D721Med (cell line): ENCODE data around the gene STYXL1.
"Not testable (repeated sequence)": the region's sequence is repeated elsewhere in the genome, so short reads cannot be mapped to it uniquely, and the experiment has no call there.

Experiments
- DNase-seq: peaks from one replicate; pipeline ENCODE4 v3.0.0; 2011; ENCODE audit warnings: low spot score; ENCODE audit not compliant: insufficient read length
- FAIRE-seq: peaks from 2 replicates; lab custom pipeline; 2011; peaks lifted over from hg19 to GRCh38; lab: Jason Lieb, UNC
- CTCF ChIP-seq: IDR thresholded peaks from 2 replicates; pipeline ENCODE4 v1.5.1; 2012; ENCODE audit warnings: mild to moderate bottlenecking, control low read depth; ENCODE audit not compliant: insufficient read depth; ENCODE audit errors: missing control alignments

Gene STYXL1

GRCh38 chr7:76054123-76055120 is 6.6 kb upstream of the STYXL1 start:
- no peak for TF ChIP-seq CTCF
- no peak for DNase-seq
- FAIRE-seq, result no peak

DNA sequence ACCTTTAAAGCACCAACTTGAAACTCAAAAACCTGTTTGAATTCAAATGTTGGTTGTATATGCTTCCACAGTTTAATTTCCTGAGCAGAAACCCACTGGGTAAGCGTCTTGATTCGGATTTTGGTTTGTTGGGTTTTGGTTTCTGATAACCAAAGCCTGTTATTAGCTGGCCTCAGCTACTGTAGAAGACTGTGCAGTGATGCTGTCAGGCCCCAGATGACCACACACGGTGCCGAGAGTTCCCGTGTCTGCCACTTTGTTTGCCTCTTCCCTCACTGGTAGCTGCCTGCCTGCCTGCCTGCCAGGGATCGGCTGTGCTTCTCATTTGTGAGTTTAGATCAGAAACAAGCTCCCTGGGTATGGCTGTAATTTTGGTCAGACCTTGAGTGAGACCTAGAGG is 5.7 kb upstream of the STYXL1 start:
- DNase-seq, result no peak
- TF ChIP-seq CTCF, result no peak
- no peak for FAIRE-seq

DNA sequence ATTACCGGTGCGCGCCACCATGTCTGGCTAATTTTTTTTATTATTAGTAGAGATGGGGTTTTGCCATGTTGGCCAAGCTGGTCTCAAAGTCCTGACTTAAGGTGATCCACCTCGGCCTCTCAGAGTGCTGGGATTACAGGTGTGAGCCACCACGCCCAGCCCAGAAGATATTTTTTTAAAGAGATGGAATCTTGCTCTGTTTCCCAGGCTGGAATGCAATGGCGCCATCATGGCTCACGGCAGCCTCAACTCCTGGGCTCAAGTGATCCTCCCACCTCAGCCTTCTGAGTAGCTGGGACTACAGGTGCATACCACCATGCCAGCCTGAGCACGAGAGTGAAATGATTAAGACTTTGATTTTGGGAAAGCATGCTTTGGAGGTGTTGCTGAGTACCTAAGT is 4.9 kb upstream of the STYXL1 start:
- not testable (repeated sequence) for FAIRE-seq, DNase-seq

DNA sequence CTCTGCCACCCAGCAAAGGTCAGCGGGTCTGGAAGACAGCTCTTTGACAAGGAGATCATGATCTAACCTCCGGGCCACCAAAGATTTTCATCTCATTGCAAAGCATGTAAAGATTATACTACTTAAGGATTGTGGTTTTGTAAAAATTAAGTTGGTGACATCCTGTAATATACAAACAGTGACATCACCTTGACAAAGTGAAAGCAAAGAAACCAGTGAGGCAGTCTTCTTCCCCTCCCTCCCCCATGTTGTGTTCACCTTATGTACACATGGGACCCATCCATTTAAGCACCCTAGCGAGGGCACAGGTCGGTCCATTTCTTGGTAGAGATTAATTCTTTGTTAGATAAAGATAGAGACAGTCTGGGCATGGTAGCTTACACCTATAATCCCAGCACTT is 4.0 kb upstream of the STYXL1 start:
- FAIRE-seq, result no peak
- DNase-seq, result no peak
- TF ChIP-seq CTCF, result no peak

DNA sequence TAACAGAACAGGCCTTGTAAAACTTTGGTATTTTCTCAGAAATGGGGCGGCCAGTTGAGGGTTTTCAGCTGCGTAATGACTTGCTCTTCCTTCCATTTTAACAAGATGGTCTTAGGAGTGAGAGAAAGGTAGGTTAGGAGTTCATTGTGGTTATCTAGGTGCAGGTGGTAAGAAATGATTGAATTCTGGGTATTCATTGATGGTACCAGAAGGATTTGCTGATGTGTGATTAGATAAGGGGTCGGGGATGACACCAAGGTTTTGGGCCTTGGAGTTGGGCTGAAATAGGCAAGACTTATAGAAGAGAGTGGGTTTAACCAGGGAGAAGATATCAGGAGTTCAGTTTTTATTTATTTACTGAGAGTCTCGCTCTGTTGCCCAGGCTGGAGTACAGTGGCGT is 2.7 kb upstream of the STYXL1 start:
- TF ChIP-seq CTCF, result no peak
- DNase-seq (no peak), FAIRE-seq (no peak)

DNA sequence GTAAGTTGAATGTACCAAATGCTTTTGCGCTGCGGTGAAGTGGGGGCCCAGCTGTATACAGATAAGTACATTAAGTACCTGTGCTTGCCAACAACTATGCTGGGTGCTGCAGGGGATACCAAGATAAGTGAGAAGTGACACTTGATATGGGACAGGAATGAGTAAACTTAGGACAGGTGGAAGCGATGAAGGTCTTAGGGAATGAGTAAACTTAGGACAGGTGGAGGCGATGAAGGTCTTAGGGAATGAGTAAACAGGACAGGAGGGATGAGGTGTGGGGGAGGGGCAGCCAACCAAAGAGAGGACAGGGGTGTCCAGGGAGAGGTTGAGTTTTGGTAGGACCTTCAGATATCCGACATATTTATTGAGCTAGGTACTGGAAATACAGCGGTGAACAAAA is 1.5 kb upstream of the STYXL1 start:
- no peak for TF ChIP-seq CTCF
- DNase-seq, result no peak
- FAIRE-seq, result no peak

GRCh38 chr7:76048668-76048988 is 828 bp upstream of the STYXL1 start:
- no peak for TF ChIP-seq CTCF
- DNase-seq, result no peak
- FAIRE-seq, result no peak
